Eye (tissue), 1 donor: ENCODE measurements around the gene AEBP2.
"Not testable (repeated sequence)": the region's sequence is repeated elsewhere in the genome, so short reads cannot be mapped to it uniquely, and the experiment has no call there.

Experiments used
- DNase-seq: peaks from one replicate; pipeline ENCODE4 v3.0.0-alpha.2; 2015

Gene AEBP2

DNA sequence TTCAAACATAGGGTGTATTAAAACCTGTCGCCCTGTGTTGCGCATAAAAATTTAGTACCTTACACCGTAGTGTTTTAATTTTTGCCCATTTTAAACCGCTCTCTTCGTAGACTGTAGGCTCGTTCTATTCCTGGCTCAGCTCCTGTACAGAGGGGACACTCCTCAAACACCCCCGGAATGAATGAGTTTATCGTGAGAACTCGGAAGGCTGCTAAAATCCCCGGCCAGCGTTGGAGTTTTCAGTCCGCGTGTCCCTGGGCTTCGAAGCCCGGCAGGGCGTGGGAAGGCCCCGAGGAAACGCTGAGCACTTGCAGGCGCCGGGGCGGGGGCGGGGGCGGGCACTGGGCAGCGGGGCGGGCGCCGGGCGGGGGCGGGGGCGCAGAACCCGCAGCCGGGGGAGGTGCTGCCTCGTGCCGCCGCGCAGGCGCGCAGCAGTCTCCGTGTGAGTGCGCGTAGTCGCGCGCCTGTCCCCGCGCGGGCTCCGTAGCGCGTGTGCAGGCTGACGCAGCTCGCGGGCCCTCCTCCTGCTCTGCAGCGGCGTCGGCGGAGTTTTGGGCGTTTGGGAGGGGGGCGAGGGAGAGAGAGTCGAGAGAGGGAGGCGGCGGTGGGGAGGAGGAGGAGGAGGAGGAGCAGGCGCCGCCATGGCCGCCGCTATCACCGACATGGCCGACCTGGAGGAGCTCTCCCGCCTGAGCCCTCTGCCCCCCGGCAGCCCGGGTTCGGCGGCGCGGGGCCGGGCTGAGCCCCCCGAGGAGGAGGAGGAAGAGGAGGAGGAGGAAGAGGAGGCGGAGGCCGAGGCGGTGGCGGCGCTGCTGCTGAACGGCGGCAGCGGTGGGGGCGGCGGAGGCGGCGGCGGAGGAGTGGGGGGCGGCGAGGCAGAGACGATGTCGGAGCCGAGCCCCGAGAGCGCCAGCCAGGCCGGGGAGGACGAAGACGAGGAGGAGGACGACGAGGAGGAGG lies at the start of gene AEBP2:
Gene AEBP2, plus strand, starts transcription at position 434 of the 960 bp plus-strand sequence. Its CDS starts 208 bp downstream, at position 642.
- DNase-seq = peak; percentile 97

- peak; percentile 69 for DNase-seq
Observed at GRCh38 chr12:19390051-19390598, 49.2 kb upstream of the AEBP2 start.

GRCh38 chr12:19392644-19393043 lies 46.6 kb upstream of the AEBP2 start:
- DNase-seq = not testable (repeated sequence)

DNA sequence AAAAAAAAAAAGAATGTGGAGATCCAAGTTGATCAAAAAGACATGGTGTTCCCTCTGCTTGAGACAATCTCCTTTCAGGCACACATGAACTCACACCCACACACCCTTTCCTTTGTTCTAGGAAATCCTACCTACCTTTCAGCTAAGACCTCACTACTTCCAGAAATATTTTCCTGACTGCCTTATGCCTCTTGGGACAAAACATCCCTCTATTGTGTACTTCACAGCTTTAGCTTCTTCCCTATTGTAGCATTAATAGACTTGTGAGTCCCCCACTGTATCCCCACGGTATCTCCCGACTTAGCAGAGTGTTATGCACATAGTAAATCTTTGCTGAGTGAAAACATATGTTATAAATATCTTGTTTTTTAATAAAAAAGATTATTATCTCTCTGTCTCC lies 44.9 kb upstream of the AEBP2 start:
- DNase-seq = no peak

- no peak for DNase-seq
Observed at GRCh38 chr12:19397534-19397933, 41.8 kb upstream of the AEBP2 start.

DNA sequence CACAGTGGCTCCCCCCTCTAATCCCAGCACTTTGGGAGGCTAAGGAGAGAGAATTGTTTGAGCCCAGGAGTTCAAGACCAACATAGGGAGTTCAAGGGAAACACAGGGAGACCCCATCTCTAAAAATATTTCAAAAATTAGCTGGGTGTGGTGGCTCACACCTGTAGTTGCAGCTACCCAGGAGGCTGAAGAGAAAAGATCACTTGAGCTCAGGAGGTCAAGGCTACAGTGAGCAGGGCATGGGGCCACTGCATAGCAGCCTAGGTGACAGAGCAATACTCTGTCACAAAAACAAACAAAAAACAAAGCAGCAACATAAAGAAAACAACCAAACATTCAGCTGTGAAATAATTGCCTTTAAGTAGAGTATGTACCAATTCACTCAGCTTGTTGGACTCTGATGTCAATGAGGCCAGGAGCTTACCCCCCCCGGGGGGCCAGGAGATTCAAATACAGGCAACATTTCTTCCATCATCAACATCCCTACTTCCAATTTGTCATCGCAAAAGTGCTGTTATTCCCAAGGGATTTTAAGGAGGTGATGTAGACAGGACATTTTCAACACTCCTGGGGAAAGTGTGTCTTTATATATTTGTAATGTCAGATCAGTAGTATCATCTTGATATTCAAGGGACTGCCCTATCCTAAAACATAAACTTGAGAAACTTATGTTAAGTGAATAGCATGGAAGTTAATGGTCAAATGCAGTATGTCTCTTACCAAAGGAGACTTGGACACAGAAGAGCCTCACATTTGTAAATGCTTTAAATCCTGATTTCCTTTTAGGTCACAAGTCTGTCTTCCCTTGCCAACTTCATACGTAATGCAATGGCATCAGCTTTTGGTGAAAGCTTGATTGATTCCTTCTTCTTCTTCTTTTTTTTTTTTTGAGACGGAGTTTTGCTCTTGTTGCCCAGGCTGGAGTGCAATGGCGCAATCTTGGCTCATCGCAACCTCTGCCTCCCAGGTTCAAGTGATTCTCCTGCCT lies 40.6 kb upstream of the AEBP2 start:
- DNase-seq = no peak

GRCh38 chr12:19400649-19401285 lies 38.5 kb upstream of the AEBP2 start:
- DNase-seq = not testable (repeated sequence)

DNA sequence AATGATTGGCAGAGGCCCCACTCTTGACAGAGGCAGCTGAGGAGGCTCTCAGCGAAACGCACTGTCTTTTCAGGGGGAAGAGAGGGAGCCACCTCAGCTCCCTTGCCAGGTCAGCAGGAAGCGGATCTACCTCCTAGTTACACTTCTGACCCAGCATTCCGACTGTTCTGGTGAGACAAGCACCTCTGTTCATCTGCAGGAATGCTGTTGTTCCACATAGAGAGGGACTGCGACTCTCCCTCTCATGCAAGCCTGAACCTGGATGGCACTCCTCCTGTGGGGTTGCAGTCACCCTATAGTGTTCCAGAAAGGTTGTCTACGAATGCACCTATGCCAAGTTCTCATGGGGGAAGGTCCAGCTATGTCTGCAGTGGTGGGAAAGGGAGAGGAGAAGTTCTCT lies 37.1 kb upstream of the AEBP2 start:
- DNase-seq = no peak

GRCh38 chr12:19402743-19403431 lies 36.4 kb upstream of the AEBP2 start:
- DNase-seq = peak; percentile 28

DNA sequence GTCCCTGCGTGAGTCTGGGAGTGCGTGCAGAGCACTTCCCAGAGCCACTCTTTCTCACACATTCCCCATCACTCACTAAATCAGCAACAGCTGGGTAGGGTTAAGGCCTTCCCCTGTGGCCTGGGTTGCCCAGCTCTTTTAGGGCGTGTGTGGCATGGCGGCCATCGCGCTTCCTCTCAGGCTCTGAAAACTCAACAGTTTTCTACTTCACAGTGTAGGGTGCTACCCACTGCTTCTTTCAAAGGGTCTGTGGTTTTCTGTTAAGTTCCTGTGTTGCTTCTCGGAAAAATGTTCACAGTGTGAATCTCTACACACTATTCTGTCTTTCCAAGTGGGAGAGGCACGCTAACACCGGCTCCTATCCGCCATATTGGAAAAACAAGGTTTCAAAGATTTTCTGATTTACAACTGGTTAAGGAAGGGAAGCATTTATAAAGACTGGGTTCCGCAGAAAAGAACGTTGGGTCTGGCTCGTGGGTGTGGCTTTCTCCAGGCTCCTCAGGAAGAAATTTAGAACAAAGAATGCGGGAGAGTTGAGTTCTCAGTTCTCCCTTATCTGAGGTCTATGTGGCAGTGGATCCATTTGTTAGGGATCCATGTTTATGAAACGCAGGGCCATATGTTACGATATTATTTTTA lies 34.9 kb upstream of the AEBP2 start:
- no peak for DNase-seq

DNA sequence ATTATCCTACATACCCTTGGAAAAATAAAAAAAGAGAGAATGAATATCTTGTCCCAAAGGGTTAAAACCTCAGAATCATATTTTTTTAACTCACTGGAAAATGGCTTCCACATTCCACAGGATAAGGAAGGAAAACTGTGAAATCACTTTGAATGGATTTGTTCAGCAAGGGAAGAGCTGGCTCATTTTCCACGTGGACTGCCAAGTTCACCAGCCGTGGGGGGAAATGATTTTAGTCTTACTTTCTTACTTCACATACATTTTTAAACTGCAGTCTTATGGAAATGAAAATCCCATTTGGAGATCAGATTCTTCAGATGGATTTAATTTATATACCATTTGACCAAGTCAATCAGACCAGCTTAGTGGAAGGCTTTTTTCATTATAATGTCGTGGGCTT lies 29.9 kb upstream of the AEBP2 start:
- DNase-seq = peak; percentile 70

DNA sequence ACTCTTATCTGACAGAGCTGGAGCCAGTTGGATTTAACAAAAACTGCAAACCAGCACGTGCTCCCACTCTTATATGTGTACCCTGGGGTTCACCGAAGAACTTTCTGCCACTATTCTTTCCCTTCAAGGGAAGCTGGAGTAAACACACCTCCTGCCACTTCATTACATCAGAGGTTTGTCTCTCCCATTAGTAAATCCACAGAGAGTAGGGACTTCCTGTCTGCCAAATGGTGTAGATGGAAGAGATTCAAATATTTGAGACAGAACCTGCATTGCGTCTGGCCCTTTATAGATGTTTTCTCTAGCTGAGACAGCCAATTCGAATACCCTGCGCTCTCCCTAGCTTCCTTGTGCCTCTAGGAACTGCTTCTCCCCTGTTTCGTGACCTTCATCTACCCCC lies 29.1 kb upstream of the AEBP2 start:
- DNase-seq = peak; percentile 41

- DNase-seq = peak; percentile 25
Observed at GRCh38 chr12:19410629-19411185, 28.6 kb upstream of the AEBP2 start.

DNA sequence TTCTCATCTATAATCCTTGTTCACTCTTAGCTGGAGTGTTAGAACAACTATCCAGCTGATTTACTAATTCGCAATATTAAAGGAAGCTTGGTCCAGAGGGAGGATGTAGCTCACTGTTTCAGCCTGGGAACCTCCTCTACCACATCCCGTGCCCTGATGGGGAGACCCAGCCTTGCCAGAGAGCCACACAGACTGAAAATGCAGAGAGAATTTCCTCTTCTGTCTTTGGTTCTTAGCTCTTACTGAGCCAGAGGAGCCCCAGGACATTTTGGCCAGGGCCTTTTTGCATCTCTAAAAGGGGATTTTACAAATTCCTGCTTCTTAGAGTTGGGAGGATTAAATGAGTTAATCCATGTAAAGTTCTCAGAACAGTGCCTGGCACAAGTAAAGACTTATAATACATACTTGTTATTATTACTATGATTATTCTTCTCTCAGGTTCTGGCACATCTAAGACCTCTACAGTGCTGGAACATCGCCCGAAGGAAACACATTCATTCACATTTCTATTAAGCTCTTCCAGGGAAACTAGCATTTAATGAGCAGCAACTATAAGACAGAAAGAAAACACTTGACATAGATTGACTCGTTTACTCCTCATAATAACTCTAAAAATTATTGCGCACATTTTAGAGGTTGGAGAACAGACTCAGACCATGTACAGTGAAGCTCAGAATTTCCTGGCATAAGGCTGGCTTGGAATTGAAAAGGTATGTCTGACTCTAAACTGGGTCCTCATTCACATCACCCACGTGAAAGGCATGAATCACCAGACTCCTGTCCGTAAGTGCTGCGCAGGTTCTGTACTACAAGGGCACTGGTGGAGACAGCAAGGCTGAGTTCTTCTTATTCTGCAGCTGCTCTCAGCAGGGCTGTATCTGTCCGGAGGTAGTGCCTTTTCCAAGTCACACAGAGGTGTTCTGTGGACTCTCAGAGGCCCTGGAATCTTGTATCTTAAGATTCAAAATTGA lies 27.8 kb upstream of the AEBP2 start:
- no peak for DNase-seq

- DNase-seq = no peak
Observed at GRCh38 chr12:19412844-19413243, 26.4 kb upstream of the AEBP2 start.

DNA sequence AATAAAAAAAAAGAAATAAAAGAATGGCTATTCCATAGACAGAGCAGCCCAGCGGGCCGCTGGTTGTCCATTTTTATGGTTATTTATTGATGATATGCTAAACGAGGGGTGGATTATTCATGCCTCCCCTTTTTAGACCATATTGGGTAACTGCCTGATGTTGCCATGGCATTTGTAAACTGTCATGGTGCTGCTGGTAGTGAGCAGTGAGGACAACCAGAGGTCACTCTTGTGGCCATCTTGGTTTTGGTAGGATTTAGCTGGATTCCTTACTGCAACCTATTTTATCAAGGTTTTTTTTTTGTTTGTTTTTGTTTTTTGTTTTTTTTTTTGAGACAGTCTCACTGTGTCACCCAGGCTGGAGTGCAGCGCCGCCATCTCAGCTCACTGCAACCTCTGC lies 25.7 kb upstream of the AEBP2 start:
- not testable (repeated sequence) for DNase-seq

GRCh38 chr12:19415563-19415962 lies 23.7 kb upstream of the AEBP2 start:
- no peak for DNase-seq

GRCh38 chr12:19419086-19419485 lies 20.2 kb upstream of the AEBP2 start:
- no peak for DNase-seq

- no peak for DNase-seq
Observed at GRCh38 chr12:19421503-19422282, 17.6 kb upstream of the AEBP2 start.
